HTERT RPE-1 (cell line): ENCODE data around the gene NUP210L.
"Not testable (repeated sequence)": the region's sequence is repeated elsewhere in the genome, so short reads cannot be mapped to it uniquely, and the experiment has no call there.

Experiments
- in situ Hi-C: fragments of 300-500 bp; cut with MboI; formaldehyde crosslinking; loops from 4 replicates; pipeline ENCODE4 v1.14.3; 2020; ENCODE audit warnings: low sequenced_read_pairs

Gene NUP210L

GRCh38 chr1:154100141-154100540, 54.7 kb downstream of the NUP210L start:
- in situ Hi-C loops: not testable (repeated sequence)

GRCh38 chr1:154097873-154098272, 57.0 kb downstream of the NUP210L start:
- in situ Hi-C loops: no loop called here

GRCh38 chr1:154095456-154096060, 59.3 kb downstream of the NUP210L start:
- in situ Hi-C loops: no loop called here

- in situ Hi-C loops: no loop called here
Measured at GRCh38 chr1:154094411-154094810, 60.5 kb downstream of the NUP210L start.

GRCh38 chr1:154093699-154094098, 61.2 kb downstream of the NUP210L start:
- in situ Hi-C loops: no loop called here

GRCh38 chr1:154091706-154092105, 63.2 kb downstream of the NUP210L start:
- in situ Hi-C loops: no loop called here

- in situ Hi-C loops: no loop called here
Measured at GRCh38 chr1:154087574-154087973, 67.3 kb downstream of the NUP210L start.

- in situ Hi-C loops: not testable (repeated sequence)
Measured at GRCh38 chr1:154083057-154083456, 71.8 kb downstream of the NUP210L start.

GRCh38 chr1:154081386-154082126, 73.3 kb downstream of the NUP210L start:
- in situ Hi-C loops: no loop called here

- in situ Hi-C loops: no loop called here
Measured at GRCh38 chr1:154076413-154076812, 78.5 kb downstream of the NUP210L start.

GRCh38 chr1:154075746-154076145, 79.1 kb downstream of the NUP210L start:
- in situ Hi-C loops: no loop called here

- in situ Hi-C loops: no loop called here
Measured at GRCh38 chr1:154062309-154062708, 92.6 kb downstream of the NUP210L start.

- in situ Hi-C loops: not testable (repeated sequence)
Measured at GRCh38 chr1:154047436-154047835, 107.4 kb downstream of the NUP210L start.

- in situ Hi-C loops: not testable (repeated sequence)
Measured at GRCh38 chr1:154033697-154034096, 121.2 kb downstream of the NUP210L start.

- in situ Hi-C loops: no loop called here
Measured at GRCh38 chr1:154019940-154020339, 134.9 kb downstream of the NUP210L start.

- in situ Hi-C loops: no loop called here
Measured at GRCh38 chr1:154019269-154019668, 135.6 kb downstream of the NUP210L start.

- in situ Hi-C loops: no loop called here
Measured at GRCh38 chr1:154014154-154014907, 140.5 kb downstream of the NUP210L start.

GRCh38 chr1:154012543-154012942, 142.3 kb downstream of the NUP210L start:
- in situ Hi-C loops: not testable (repeated sequence)

GRCh38 chr1:154012129-154012528, 142.7 kb downstream of the NUP210L start:
- in situ Hi-C loops: no loop called here

GRCh38 chr1:154006136-154006535, 148.7 kb downstream of the NUP210L start:
- in situ Hi-C loops: no loop called here

GRCh38 chr1:154000420-154000819, 154.5 kb downstream of the NUP210L start:
- in situ Hi-C loops: no loop called here

GRCh38 chr1:153996882-153997281, 158.0 kb downstream of the NUP210L start:
- in situ Hi-C loops: not testable (repeated sequence)
